ENCODE measurements around the gene IFT80.

IFT80 gene

GRCh38 chr3:160400702-160401150 is 1.7 kb upstream of the IFT80 start:
- peak in 2 of 56 donors; percentile 10 to 17 for DNase-seq

GRCh38 chr3:160400030-160400701 is 1.1 kb upstream of the IFT80 start:
- DNase-seq, result peak in 10 of 56 donors; percentile 7 to 55 (median 36)

GRCh38 chr3:160398820-160399124 is 253 bp downstream of the IFT80 start:
- no peak for DNase-seq

DNA sequence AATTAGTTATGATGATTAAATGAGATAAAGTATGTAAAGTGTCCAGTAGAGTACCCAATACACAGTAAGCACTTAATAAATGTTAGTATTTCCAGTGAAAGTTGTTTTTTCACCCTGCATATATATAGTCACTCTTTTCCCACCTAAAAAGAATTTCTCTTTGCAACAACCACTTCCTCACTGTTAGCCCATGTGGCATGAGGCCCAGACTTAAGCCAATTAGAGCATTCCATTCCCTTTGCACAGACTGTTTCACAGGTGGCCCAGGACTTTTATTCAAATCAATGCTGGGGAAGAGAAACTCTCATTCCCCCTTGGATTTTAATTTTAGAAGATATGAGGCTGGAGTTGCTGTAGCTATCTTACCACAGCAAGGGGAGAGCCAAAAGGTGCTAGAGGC is 3.7 kb downstream of the IFT80 start:
- DNase-seq, result no peak

- no peak for DNase-seq
These were observed 5.0 kb downstream of the IFT80 start for GRCh38 chr3:160394009-160394392.

- DNase-seq, result no peak
These were observed 5.5 kb downstream of the IFT80 start for GRCh38 chr3:160393346-160394008.

DNA sequence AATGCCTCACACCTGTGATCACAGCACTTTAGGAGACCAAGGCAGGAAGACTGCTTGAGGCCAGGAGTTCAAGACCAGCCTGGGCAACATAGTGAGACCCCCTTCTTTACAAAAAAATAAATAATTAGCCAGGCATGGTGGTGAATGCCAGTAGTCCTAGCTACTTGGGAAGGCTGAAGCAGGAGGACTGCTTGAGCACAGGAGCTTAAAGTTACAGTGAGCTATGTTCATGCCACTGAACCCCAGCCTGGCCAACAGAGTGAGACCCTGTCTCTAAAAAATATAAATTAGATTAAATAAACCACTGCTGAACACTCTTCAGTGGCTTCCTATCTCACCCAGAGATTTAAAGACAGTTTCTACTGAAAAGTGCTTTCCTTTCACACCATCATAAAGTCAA is 6.2 kb downstream of the IFT80 start:
- DNase-seq, result no peak

GRCh38 chr3:160390565-160391138 is 8.4 kb downstream of the IFT80 start:
- DNase-seq, result no peak

DNA sequence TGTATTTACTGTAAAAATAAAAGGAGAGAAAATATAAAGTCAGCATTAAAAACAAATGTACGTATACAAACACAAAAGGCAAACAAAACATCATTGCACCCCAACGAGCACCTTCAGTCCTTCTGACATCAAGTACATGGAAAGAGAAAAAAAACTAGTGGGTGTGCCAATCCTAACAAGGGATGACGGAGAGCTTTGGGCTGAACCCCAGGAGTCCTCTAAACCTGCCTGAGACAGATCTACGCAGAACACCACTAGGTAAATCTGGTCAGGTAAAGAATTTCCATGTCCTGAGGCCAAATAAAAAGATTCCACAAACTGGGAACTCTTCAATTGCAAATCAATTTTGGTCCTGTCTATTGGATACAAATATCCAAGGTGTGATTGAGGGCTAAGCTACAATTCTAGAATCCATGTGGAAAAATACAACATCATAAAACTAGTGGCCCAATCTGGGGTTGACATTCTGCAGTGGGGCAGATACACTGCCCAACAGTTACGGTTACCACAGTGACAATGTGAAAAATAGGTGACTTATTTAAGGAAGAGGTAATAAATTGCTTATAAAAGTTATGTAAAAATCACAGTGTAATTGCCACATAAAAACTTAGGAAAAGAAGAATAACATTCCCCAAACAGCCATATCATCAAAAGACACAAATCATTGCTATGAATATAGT is 14.2 kb downstream of the IFT80 start:
- no peak for DNase-seq

DNA sequence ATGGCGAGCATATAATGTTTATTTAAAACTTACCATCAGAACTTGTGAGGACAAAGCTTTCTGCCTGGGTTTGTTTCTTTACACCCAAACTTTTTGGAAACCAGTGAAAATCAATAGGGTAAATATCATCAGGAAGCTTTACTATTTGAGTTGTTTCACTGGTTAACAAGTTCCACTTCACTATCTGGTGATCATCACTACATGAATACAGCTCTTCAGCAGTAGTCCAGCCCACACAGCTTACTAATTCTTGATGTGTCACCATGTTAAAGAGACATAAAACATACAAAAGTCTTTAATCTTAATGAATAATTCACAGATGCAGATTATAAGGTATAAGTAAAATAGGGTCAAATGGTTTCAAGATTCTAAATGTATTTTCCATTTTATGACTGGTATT is 17.6 kb downstream of the IFT80 start:
- no peak for DNase-seq

DNA sequence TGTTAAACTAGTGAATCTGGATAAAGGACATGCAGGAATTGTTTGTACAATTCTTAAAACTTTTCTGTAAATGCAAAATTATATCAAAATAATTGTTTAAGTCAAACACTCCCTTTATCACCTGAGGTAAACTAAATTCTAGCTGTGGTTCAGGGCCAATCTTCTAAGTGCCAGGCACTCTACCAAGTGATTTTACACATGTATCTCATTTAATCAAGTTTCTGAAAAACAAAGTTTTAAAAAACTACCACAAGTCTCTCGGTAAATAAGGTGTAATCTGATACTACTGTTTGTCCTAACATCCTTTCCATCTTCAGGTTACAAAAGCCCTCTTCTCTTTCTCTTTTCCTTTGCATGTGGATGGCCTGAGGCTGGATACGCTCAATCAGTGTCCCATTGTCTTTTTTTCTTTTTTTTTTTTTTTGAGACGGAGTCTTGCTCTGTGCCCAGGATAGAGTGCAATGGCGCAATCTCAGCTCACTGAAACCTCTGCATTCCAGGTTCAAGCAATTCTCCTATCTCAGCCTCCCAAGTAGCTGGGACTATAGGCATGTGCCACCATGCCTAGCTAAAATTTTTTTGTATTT is 19.3 kb downstream of the IFT80 start:
- no peak for DNase-seq

- DNase-seq, result no peak
These were observed 20.5 kb downstream of the IFT80 start for GRCh38 chr3:160378331-160379109.

- no peak for DNase-seq
These were observed 22.3 kb downstream of the IFT80 start for GRCh38 chr3:160376681-160377080.

DNA sequence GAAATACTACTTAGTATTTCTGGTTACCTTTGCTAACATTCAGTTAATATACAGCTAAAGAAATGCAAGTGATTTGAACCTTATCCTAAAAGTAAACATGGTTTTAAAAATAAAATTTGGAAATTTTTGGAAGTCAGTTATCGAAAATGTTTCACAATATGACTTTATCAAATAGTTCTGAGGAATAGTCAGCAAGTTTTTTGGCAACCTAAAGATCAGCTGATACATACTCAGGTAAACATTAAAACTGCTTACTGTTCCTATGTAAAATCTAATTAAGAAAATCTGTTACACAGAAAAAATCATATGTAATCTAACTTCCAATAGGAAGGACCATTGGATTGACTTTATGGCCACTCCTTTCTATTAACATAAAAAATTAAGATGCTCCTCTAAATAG is 24.1 kb downstream of the IFT80 start:
- no peak for DNase-seq

- DNase-seq, result no peak
These were observed 24.6 kb downstream of the IFT80 start for GRCh38 chr3:160374472-160374871.

GRCh38 chr3:160373655-160374054 is 25.4 kb downstream of the IFT80 start:
- no peak for DNase-seq

GRCh38 chr3:160372780-160373179 is 26.2 kb downstream of the IFT80 start:
- DNase-seq, result no peak

DNA sequence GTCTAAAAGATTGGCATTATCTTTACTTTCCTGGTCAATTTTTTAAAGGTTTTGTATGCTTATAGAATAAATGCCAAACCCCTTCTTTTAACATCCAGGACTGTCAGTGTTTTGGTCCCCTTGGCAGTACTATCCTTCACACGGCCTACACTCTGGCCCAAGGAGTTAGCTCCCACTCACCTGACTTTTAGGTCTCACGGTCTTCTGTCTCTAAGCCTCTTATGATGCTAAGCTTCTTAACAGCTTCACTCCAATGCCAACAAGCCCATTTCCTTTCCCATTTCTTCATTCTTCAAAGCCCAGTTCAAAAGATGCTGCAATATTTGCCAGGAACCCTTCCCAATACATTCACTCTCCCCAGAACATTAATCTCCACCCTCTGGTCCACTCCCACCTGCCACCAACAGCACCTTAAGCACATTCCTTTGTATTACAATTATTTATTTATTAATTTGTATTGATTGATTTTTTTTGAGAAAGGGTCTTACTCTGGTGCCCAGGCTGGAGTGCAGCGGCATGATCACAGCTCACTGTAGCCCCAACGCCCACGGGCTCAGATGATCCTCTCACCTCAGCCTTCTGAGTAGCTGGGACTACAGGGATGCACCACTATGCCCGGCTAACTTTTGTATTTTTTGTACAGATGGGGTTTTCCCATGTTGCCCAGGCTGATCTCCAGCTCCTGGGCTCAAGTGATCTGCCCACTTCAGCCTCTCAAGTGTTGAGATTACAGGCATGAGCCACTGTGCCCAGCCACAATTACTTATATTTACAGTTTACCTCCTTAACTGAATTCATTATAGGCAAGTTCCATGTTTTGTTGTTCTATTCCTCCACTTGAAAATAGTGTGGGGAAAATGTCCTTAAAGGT is 27.8 kb downstream of the IFT80 start:
- DNase-seq, result no peak

- DNase-seq, result no peak
These were observed 29.2 kb downstream of the IFT80 start for GRCh38 chr3:160369784-160370183.

DNA sequence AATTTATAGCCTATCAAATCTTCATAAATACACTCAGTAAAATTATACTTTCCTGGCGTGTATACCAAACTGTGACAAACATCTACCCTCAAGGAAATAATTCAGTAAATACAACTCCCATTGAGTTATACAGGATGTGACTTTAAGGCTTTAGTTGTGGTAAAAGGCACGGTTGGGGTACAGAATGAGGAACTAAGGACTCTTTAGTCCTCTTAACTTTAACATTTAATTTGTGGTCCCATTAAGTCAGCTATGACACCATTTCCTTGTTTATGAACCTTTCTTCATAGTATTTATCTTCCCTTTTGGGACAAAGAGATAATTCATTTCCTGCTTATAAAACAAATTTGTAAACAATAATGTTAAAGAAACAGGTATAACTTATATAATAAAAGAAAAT is 30.2 kb downstream of the IFT80 start:
- DNase-seq, result no peak

Data from amygdala (tissue), 56 donors.